ENCODE measurements around the gene QTRT2.

GRCh38 chr3:114019486-114019885 lies 37.1 kb upstream of the QTRT2 start:
- TF ChIP-seq REST (IDR thresholded peaks at IDR 0.05; ENCODE audit: insufficient replicate concordance, low read depth) (no peak), CTCF (IDR thresholded peaks at IDR 0.05; ENCODE audit: insufficient read depth, low read length) (no peak), SPI1 (IDR thresholded peaks at IDR 0.05; ENCODE audit: borderline replicate concordance, low read depth) (no peak), POLR2AphosphoS5 (IDR thresholded peaks at IDR 0.05; ENCODE audit: low read depth) (no peak), GABPA (IDR thresholded peaks at IDR 0.05; ENCODE audit: low read depth) (no peak)

Measured in HL-60 (cell line).